HepG2 (cell line): ENCODE results near the gene SPRR3. TPM values are rescaled to one million over a fixed set of nuclear protein-coding genes. Genes with fewer than 3 reads are reported as not detected.

Experiments used
- ATAC-seq: fragments of 200-7000 bp; cut with Tn5 transposase; 3 replicates; pipeline ENCODE4 v1.9.1; 2020; ENCODE audit warnings: mild to moderate bottlenecking, moderate library complexity
- BruUV-seq: library from RNA; stranded (reverse); fragments of 400-500 nt; replicated peaks from 2 replicates; lab custom pipeline; 2021; lab: Mats Ljungman, UMichigan
- CTCF ChIA-PET: fragments of 300-600 bp; formaldehyde crosslinking; extraction: SDS; loops from one replicate; lab custom pipeline; 2021; ENCODE audit warnings: low total read pairs, inconsistent platforms, low intra/inter-chr PET ratio; lab: Yijun Ruan, JAX
- POLR2A ChIA-PET: fragments of 350-600 bp; sonication (Branson Sonifier 250); formaldehyde crosslinking; loops from one replicate; lab custom pipeline; 2020; ENCODE audit warnings: antibody characterized with exemption, inconsistent platforms; lab: Yijun Ruan, JAX
- DNase-seq: peaks from one replicate; pipeline ENCODE4 v3.0.0-alpha.2; 2015; ENCODE audit warnings: low spot score
- FAIRE-seq: peaks from 3 replicates; lab custom pipeline; 2011; peaks lifted over from hg19 to GRCh38; lab: Jason Lieb, UNC
- H2AFZ ChIP-seq: one replicate; pipeline ENCODE4 v1.6.1; 2011; ENCODE audit warnings: low read length, inconsistent platforms
- H3K27ac ChIP-seq: fragments of 300-600 bp; 3 replicates; pipeline ENCODE4 v1.8.0; 2011; ENCODE audit warnings: mixed run types, mild to moderate bottlenecking, mixed read lengths, low read length, inconsistent platforms; ENCODE audit not compliant: insufficient read depth; ENCODE audit errors: extremely low read length
- H3K27me3 ChIP-seq, 2 experiments: fragments of 200-600 bp in 1 of 2; 2 replicates in 1 of 2; 3 replicates in 1 of 2; pipeline versions ENCODE4 v1.6.0 to v1.8.0; 2011; ENCODE audit warnings: low read length in 2 of 2, mild to moderate bottlenecking in 2 of 2, moderate library complexity in 2 of 2, inconsistent platforms in 1 of 2; ENCODE audit not compliant: insufficient read depth in 2 of 2, control insufficient read depth in 1 of 2
- H3K36me3 ChIP-seq, 2 experiments: fragments of 200-600 bp in 1 of 2; replicated peaks in 1 of 2; 2 replicates in 1 of 2; 3 replicates in 1 of 2; pipeline versions ENCODE4 v1.5.1 to v1.8.0; 2011; ENCODE audit warnings: low read length in 2 of 2, inconsistent platforms in 1 of 2; ENCODE audit not compliant: insufficient read depth in 2 of 2, control insufficient read depth in 1 of 2
- H3K4me1 ChIP-seq: 2 replicates; pipeline ENCODE4 v1.5.1; 2012; ENCODE audit warnings: low read length, inconsistent platforms; ENCODE audit not compliant: insufficient read depth
- H3K4me2 ChIP-seq: 2 replicates; pipeline ENCODE4 v1.6.0; 2011; ENCODE audit warnings: low read depth, low read length, inconsistent platforms
- H3K4me3 ChIP-seq, 3 experiments: fragments of 200-600 bp in 1 of 3; sonication (generic), shearing (Covaris generic) in 1 of 3; replicated peaks in 1 of 3; 2 replicates each; pipeline ENCODE4 v1.5.1; 2011 to 2016; ENCODE audit warnings: low read length in 3 of 3, inconsistent platforms in 2 of 3, low read depth in 2 of 3, mild to moderate bottlenecking in 2 of 3, control low read depth in 1 of 3, mixed read lengths in 1 of 3; ENCODE audit not compliant: insufficient read depth in 1 of 3
- H3K79me2 ChIP-seq: one replicate; pipeline ENCODE4 v1.6.1; 2011; ENCODE audit warnings: low read length, inconsistent platforms; ENCODE audit not compliant: insufficient read depth
- H3K9ac ChIP-seq: 2 replicates; pipeline ENCODE4 v1.6.0; 2011; ENCODE audit warnings: mild to moderate bottlenecking, low read depth, low read length, inconsistent platforms; ENCODE audit not compliant: insufficient read depth
- H3K9me3 ChIP-seq: 2 replicates; pipeline ENCODE4 v1.5.1; 2012; ENCODE audit warnings: mild to moderate bottlenecking, low read length
- H4K20me1 ChIP-seq: 2 replicates; pipeline ENCODE4 v1.6.0; 2011; ENCODE audit warnings: inconsistent platforms, mild to moderate bottlenecking, low read length, moderate library complexity; ENCODE audit not compliant: insufficient read depth
- ARNT2 ChIP-seq: sonication (generic); formaldehyde crosslinking; IDR thresholded peaks from 2 replicates; pipeline ENCODE4 v1.8.0; 2022; ENCODE audit warnings: mild to moderate bottlenecking, low read depth, missing genetic modification reagents, moderate library complexity
- DDIT3 ChIP-seq: sonication (generic); formaldehyde crosslinking; IDR thresholded peaks from 2 replicates; pipeline ENCODE4 v1.4.0; 2020; ENCODE audit warnings: mild to moderate bottlenecking, missing genetic modification reagents
- KLF16 ChIP-seq, 2 experiments: sonication (generic) in 1 of 2; formaldehyde crosslinking in 1 of 2; IDR thresholded peaks; 2 replicates each; pipeline versions ENCODE4 v1.6.1 to v1.8.0; 2016 to 2023; ENCODE audit warnings: missing genetic modification reagents in 2 of 2, missing compliant biosample characterization in 1 of 2
- MAFF ChIP-seq: IDR thresholded peaks from 2 replicates; pipeline ENCODE4 v1.6.1; 2011; ENCODE audit warnings: low read depth, low read length, improper control_type of control experiment
- MIXL1 ChIP-seq: IDR thresholded peaks from 2 replicates; pipeline ENCODE4 v1.6.1; 2016
- NCOA5 ChIP-seq: sonication (generic); formaldehyde crosslinking; IDR thresholded peaks from 2 replicates; pipeline ENCODE4 v1.4.0; 2020; ENCODE audit warnings: missing genetic modification reagents
- NFE2 ChIP-seq: sonication (generic); formaldehyde crosslinking; IDR thresholded peaks from 2 replicates; pipeline ENCODE4 v1.4.0; 2020; ENCODE audit warnings: missing genetic modification reagents
- NPAS2 ChIP-seq: sonication (generic); formaldehyde crosslinking; IDR thresholded peaks from 2 replicates; pipeline ENCODE4 v1.8.0; 2022; ENCODE audit warnings: mild to moderate bottlenecking, missing genetic modification reagents, borderline replicate concordance
- NR2C2 ChIP-seq: sonication (generic); formaldehyde crosslinking; IDR thresholded peaks from 2 replicates; pipeline ENCODE4 v1.4.0; 2020; ENCODE audit warnings: missing genetic modification reagents, mild to moderate bottlenecking, moderate library complexity, borderline replicate concordance
- PBX2 ChIP-seq: IDR thresholded peaks from 2 replicates; pipeline ENCODE4 v1.6.1; 2016; ENCODE audit warnings: control low read depth
- SIX1 ChIP-seq: sonication (generic); formaldehyde crosslinking; IDR thresholded peaks from 2 replicates; pipeline ENCODE4 v1.4.0; 2020; ENCODE audit warnings: missing genetic modification reagents, borderline replicate concordance
- TARDBP ChIP-seq: sonication (generic); formaldehyde crosslinking; IDR thresholded peaks from 2 replicates; pipeline ENCODE4 v1.8.0; 2022; ENCODE audit warnings: mild to moderate bottlenecking, missing genetic modification reagents
- ZNF251 ChIP-seq: sonication (generic); formaldehyde crosslinking; IDR thresholded peaks from 2 replicates; pipeline ENCODE4 v1.9.0; 2021; ENCODE audit warnings: mild to moderate bottlenecking, missing genetic modification reagents
- ZNF558 ChIP-seq: sonication (generic); formaldehyde crosslinking; IDR thresholded peaks from 2 replicates; pipeline ENCODE4 v1.9.0; 2022; ENCODE audit warnings: mild to moderate bottlenecking, missing genetic modification reagents, borderline replicate concordance
- ZNF598 ChIP-seq: sonication (generic); formaldehyde crosslinking; IDR thresholded peaks from 2 replicates; pipeline ENCODE4 v1.5.1; 2020; ENCODE audit warnings: mild to moderate bottlenecking, missing genetic modification reagents, borderline replicate concordance
- ZNF614 ChIP-seq: IDR thresholded peaks from 2 replicates; pipeline ENCODE4 v1.6.1; 2018; ENCODE audit warnings: missing biosample characterization, missing genetic modification reagents, inconsistent platforms, borderline replicate concordance
- ZNF761 ChIP-seq: sonication (generic); formaldehyde crosslinking; conservative IDR thresholded peaks from 2 replicates; pipeline ENCODE4 v1.4.0; 2020; ENCODE audit warnings: mild to moderate bottlenecking, missing genetic modification reagents
- ZNF878 ChIP-seq: sonication (generic); formaldehyde crosslinking; IDR thresholded peaks from 2 replicates; pipeline ENCODE4 v1.8.1; 2023; ENCODE audit warnings: mild to moderate bottlenecking, missing genetic modification reagents, moderate library complexity
- WGBS: methylation state at CpG from one replicate; pipeline ENCODE4 v1.1.6; 2017; ENCODE audit warnings: low lambda C conversion rate; 5-methylcytosine and 5-hydroxymethylcytosine counted together
- in situ Hi-C: cut with HindIII; loops from 2 replicates; pipeline ENCODE4 v1.10.0; 2017; ENCODE audit warnings: low pct_unique_long_range_greater_than_20kb; ENCODE audit not compliant: extremely low pct_ligation_motif_present
- intact Hi-C: fragments of 100-400 bp; cut with micrococcal nuclease; formaldehyde crosslinking; loops from one replicate; pipeline ENCODE4 v1.10.0; 2022; ENCODE audit not compliant: unreplicated experiment
- polyA plus RNA-seq, 8 experiments: library from polyadenylated mRNA; depleted of rRNA in 3 of 8; stranded (reverse) in 7 of 8; unstranded in 1 of 8; fragments of >200 nt; fragmentation: Illumina TruSeq in 4 of 8; extraction: Trizol in 4 of 8; gene quantifications; 2 replicates each; pipeline versions ENCODE4 v1.2.1 to v1.2.3, GENCODE V29; 2011 to 2016; ENCODE audit warnings: low read depth in 4 of 8, missing spikeins in 1 of 8, mixed read lengths in 1 of 8; ENCODE audit not compliant: insufficient read depth in 1 of 8
- total RNA-seq, 5 experiments: library from RNA; depleted of rRNA; stranded (reverse); fragments of >200 nt; fragmentation: Illumina TruSeq; extraction: Trizol; gene quantifications; 2 replicates each; pipeline ENCODE4 v1.2.3, GENCODE V29; 2016; ENCODE audit warnings: low read depth in 1 of 5

SPRR3 gene
- total and polyA plus RNA-seq, 2 of the 13 experiments (the other 11 are each of a cell fraction or from before 2014, with no cell fraction given), result not detected

GRCh38 chr1:152968248-152968647, 33.3 kb upstream of the SPRR3 start (continued):
- TF ChIP-seq ZNF251 (no peak), ZNF761 (CRISPR knock-in tag) (no peak)

GRCh38 chr1:152969036-152969435, 32.5 kb upstream of the SPRR3 start:
- Histone ChIP-seq H3K27ac (no peak overlapping the region), H3K4me1 (no peaks in the 10 kb centered on the region), H3K79me2 (no peaks in the 10 kb centered on the region), H3K9me3 (no peaks in the 10 kb centered on the region), H4K20me1 (no peaks in the 10 kb centered on the region), H2AFZ (no peak overlapping the region), H3K4me2 (no peak overlapping the region), H3K36me3 (no peaks in the 10 kb centered on the region), H3K9ac (no peak overlapping the region), H3K27me3 (no peaks in the 10 kb centered on the region; a peak in 1 of 5 replicates), H3K4me3 (no peak overlapping the region)
- 8% methylated on average over 2 of the region's 2 CpGs for WGBS
- ATAC-seq, result no peak
- intact Hi-C loops (no loop called here), in situ Hi-C loops (no loop called here)
- CTCF ChIA-PET, result no interaction called here
- TF ChIP-seq NCOA5 (CRISPR knock-in tag), result no peak
- TF ChIP-seq DDIT3 (CRISPR knock-in tag), result no peak
- TF ChIP-seq MIXL1 (CRISPR knock-in tag), result no peak
- DNase-seq, result no peak
- POLR2A ChIA-PET, result no interaction called here
- no peak for FAIRE-seq
- no TSS peak for BruUV-seq

- ChIA-PET POLR2A (no interaction called here), CTCF (no interaction called here)
- WGBS, result 25% methylated on average over 6 of the region's 6 CpGs
- no peak for FAIRE-seq
- Histone ChIP-seq H3K9ac (no peak within 1 kb of the TSS), H3K27me3 (no peaks in the 10 kb centered on the region; a peak in 1 of 5 replicates), H3K4me3 (no peak within 1 kb of the TSS), H2AFZ (no peak within 1 kb of the TSS), H3K9me3 (no peaks in the 10 kb centered on the region), H3K4me2 (no peak within 1 kb of the TSS), H3K4me1 (no peaks in the 10 kb centered on the region), H3K27ac (no peak within 1 kb of the TSS), H4K20me1 (no peaks in the 10 kb centered on the region), H3K79me2 (no peaks in the 10 kb centered on the region), H3K36me3 (no peaks in the 10 kb centered on the region)
- ATAC-seq, result no peak
- no peak for DNase-seq
- in situ Hi-C loops, result no loop called here
- no TSS peak for BruUV-seq
- intact Hi-C loops, result no loop called here
- TF ChIP-seq ZNF878 (CRISPR knock-in tag) (no peak), NPAS2 (CRISPR knock-in tag) (no peak), PBX2 (no peak), ZNF614 (CRISPR knock-in tag) (no peak), NFE2 (CRISPR knock-in tag) (no peak), TARDBP (CRISPR knock-in tag) (no peak), MAFF (no peak), SIX1 (CRISPR knock-in tag) (no peak), ZNF558 (CRISPR knock-in tag) (no peak), KLF16 (CRISPR knock-in tag; IDR thresholded peaks at IDR 0.05) (no peak), ARNT2 (CRISPR knock-in tag) (no peak), ZNF598 (CRISPR knock-in tag) (no peak), MIXL1 (CRISPR knock-in tag) (no peak), NR2C2 (CRISPR knock-in tag) (no peak)
Observed at GRCh38 chr1:152970495-152970894, 31.1 kb upstream of the SPRR3 start, which contains the start of gene SPRR4. TSS of gene SPRR4 (plus strand) at chr1:152970648. CDS start at chr1:152971891, 1,243 bp downstream.
